HL-60 (cell line): ENCODE measurements around the gene ARSJ.

Experiments used
- DNase-seq, 2 experiments: peaks; one replicate each; pipeline ENCODE4 v3.0.0-alpha.2; 2010 to 2020; ENCODE audit warnings: low read depth in 1 of 2, low spot score in 1 of 2
- H3K27ac ChIP-seq: fragments of 250-450 bp; sonication (Bioruptor Pico); replicated peaks from 2 replicates; pipeline ENCODE4 v1.5.1; 2020; ENCODE audit warnings: mild to moderate bottlenecking, moderate library complexity
- H3K27me3 ChIP-seq: fragments of 250-450 bp; sonication (Bioruptor Pico); 2 replicates; pipeline ENCODE4 v1.5.1; 2021; ENCODE audit warnings: mild to moderate bottlenecking, moderate library complexity; ENCODE audit not compliant: insufficient read depth, poor library complexity, severe bottlenecking
- H3K4me3 ChIP-seq: replicated peaks from 2 replicates; pipeline ENCODE4 v1.5.1; 2011; ENCODE audit warnings: mild to moderate bottlenecking, control low read depth, low read length; ENCODE audit not compliant: insufficient read depth
- GABPA ChIP-seq: IDR thresholded peaks from 2 replicates; pipeline ENCODE4 v1.6.1; 2012; ENCODE audit warnings: low read depth
- POLR2AphosphoS5 ChIP-seq: IDR thresholded peaks from 2 replicates; pipeline ENCODE4 v1.6.1; 2012; ENCODE audit warnings: low read depth
- REST ChIP-seq: IDR thresholded peaks from 2 replicates; pipeline ENCODE4 v1.6.1; 2012; ENCODE audit warnings: low read depth; ENCODE audit not compliant: insufficient replicate concordance
- SPI1 ChIP-seq: IDR thresholded peaks from 2 replicates; pipeline ENCODE4 v1.6.1; 2012; ENCODE audit warnings: low read depth, mild to moderate bottlenecking, borderline replicate concordance
- TF ChIP-seq, protein P1 (sequence below): IDR thresholded peaks from one replicate; pipeline ENCODE4 v1.5.1; 2011; ENCODE audit warnings: low read length, control low read depth, inconsistent platforms; ENCODE audit not compliant: insufficient read depth

The ARSJ gene

DNA sequence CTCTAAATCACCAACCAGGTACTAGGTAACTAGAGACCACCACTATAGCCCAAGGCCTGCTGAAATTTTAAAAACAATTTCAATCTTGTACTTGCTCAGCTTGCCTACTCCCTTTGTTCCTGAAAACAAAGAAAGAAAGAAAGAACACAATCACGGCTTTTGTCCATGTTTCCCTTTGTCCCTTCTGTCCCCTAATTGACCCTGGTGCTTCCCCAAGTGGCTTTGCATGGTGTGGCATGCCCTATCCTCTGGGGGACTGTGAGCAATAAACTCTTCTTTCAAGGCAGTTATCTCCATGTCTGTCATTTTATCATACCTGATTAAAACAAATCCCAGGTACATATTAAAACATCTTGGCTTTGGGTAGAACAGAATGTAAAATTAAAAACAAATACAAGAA is 94.8 kb downstream of the ARSJ start:
- DNase-seq: no peak
- Histone ChIP-seq H3K27me3 (no peaks in the 10 kb centered on the region), H3K27ac (no peak overlapping the region), H3K4me3 (no peak overlapping the region)
- TF ChIP-seq GABPA: no peak
- TF ChIP-seq SPI1: no peak
- TF ChIP-seq, protein P1, sequence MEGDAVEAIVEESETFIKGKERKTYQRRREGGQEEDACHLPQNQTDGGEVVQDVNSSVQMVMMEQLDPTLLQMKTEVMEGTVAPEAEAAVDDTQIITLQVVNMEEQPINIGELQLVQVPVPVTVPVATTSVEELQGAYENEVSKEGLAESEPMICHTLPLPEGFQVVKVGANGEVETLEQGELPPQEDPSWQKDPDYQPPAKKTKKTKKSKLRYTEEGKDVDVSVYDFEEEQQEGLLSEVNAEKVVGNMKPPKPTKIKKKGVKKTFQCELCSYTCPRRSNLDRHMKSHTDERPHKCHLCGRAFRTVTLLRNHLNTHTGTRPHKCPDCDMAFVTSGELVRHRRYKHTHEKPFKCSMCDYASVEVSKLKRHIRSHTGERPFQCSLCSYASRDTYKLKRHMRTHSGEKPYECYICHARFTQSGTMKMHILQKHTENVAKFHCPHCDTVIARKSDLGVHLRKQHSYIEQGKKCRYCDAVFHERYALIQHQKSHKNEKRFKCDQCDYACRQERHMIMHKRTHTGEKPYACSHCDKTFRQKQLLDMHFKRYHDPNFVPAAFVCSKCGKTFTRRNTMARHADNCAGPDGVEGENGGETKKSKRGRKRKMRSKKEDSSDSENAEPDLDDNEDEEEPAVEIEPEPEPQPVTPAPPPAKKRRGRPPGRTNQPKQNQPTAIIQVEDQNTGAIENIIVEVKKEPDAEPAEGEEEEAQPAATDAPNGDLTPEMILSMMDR: no peak
- TF ChIP-seq POLR2AphosphoS5: no peak
- TF ChIP-seq REST: no peak

DNA sequence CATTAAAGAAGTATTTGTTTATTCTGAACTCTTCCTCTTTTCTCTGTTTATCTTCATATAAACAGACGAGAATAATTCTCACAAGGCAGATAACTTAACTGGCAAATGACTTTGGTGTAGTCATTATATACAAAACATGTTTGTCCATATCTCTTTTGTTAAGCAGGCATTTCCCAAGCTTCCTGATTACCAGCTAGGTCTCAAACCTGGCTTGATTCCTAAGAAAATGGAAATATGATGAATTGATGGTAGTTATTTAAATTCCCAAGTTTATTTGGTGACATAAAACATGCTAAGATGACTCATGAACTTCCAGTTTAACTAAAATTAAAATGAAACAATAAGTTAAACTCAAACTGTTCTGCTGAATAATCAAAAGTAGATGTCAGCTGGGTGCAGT is 96.8 kb downstream of the ARSJ start:
- no peak for DNase-seq
- Histone ChIP-seq H3K4me3 (no peak overlapping the region), H3K27ac (no peak overlapping the region), H3K27me3 (no peaks in the 10 kb centered on the region)
- TF ChIP-seq GABPA (no peak), REST (no peak), POLR2AphosphoS5 (no peak), SPI1 (no peak)
- TF ChIP-seq, protein P1: no peak

DNA sequence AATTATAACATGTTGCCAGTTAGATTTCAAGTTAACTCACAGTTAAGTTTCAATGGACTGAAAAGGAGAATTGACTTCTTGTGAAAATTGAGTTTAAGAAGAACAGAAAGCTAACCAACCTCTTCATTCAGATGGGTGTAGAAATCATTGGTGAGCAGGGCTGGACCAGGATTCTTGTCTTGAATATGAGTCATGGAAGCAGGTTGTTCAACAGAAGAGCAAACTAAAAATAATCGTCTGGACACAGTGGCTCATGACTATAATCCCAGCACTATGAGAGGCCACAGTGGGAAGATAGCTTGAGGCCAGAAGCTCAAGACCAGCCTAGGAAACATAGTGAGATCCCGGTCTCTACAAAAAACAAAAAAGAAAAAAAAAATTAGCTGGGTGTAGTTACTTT is 98.2 kb downstream of the ARSJ start:
- Histone ChIP-seq H3K4me3 (no peak overlapping the region), H3K27me3 (no peaks in the 10 kb centered on the region), H3K27ac (no peak overlapping the region)
- DNase-seq: no peak
- TF ChIP-seq REST (no peak), POLR2AphosphoS5 (no peak), SPI1 (no peak), GABPA (no peak)
- TF ChIP-seq, protein P1: no peak
